AG04449 (cell line): ENCODE data around the gene SOBP.

Experiments
- CTCF ChIA-PET: fragments of 350-600 bp; formaldehyde crosslinking; extraction: SDS; loops from one replicate; lab custom pipeline; 2021; ENCODE audit warnings: antibody characterized with exemption; lab: Yijun Ruan, JAX
- POLR2A ChIA-PET: fragments of 400-600, 350-600 bp; formaldehyde crosslinking; extraction: SDS; loops from one replicate; lab custom pipeline; 2020; ENCODE audit warnings: antibody characterized with exemption, inconsistent platforms; lab: Yijun Ruan, JAX
- DNase-seq: peaks from one replicate; pipeline ENCODE4 v3.0.0-alpha.2; 2010; ENCODE audit warnings: low read depth, low spot score
- H3K4me3 ChIP-seq: 2 replicates; pipeline ENCODE4 v1.5.1; 2011; ENCODE audit warnings: low read depth, mild to moderate bottlenecking, control low read depth, low read length
- CTCF ChIP-seq: IDR thresholded peaks from one replicate; pipeline ENCODE4 v1.5.1; 2011; ENCODE audit warnings: mild to moderate bottlenecking, moderate library complexity, low read length, control low read depth, inconsistent platforms; ENCODE audit not compliant: insufficient read depth; ENCODE audit errors: missing control alignments

Gene SOBP

DNA sequence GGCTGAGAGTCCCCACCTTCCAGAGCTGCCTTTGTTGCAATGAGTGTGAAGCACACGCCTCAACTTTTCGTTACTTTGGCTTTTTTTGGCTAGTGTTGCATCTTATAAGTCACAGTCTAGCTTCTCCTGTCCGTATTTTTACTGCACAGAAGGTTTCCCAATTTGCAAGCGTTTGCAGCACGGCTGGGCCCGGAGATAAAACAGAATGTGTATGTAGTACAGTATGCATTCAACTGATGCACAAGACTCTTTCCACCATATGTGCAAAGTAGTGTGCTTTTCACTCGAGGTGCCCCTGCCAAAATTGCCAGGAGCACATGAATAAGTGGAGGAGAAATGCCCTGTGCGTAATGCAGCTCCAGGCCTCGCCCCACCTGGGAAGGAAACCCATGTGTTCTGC is 79.6 kb downstream of the SOBP start:
- ChIA-PET POLR2A (no interaction called here), CTCF (no interaction called here)
- H3K4me3 ChIP-seq = no peak overlapping the region
- TF ChIP-seq CTCF = no peak
- no peak for DNase-seq

DNA sequence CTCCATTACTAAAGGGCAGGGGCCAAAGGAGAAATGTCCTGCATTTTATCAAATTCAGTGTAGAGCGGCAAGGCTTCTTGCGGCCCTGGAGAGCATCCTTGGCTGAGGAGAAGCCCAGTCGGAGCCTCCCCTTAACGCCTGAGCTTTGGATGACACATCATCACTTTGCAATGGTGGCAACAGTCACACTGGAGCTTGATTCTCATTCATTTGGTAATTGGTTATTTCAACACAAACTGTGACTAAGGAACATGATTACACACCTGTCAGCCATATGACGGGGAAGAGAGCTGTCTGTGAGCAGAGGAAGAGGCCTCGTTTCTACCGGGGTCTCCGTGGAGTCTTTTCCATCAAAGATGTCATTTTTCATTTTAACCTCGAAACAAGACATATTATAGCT is 81.4 kb downstream of the SOBP start:
- TF ChIP-seq CTCF = no peak
- no peak overlapping the region for H3K4me3 ChIP-seq
- ChIA-PET POLR2A (no interaction called here), CTCF (no interaction called here)
- DNase-seq = no peak

DNA sequence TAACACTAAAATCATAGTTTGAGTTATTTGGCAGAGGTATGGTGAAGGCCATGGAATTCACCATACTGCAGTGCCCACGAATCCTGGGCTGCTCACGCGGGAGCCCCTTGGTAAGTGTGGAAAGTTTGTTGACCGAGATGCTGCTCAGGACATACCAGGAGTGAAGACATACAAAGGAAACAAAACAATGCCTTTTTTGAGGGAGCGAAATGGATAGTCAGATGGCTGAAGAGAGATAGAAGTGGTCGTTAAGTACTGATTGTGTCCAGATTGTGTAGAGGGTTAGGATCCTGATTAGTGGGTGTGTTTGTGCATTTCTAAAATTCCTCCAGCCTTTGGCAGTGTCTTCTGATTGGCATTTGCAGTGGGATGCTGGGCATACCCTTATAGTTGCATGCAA is 83.0 kb downstream of the SOBP start:
- H3K4me3 ChIP-seq = no peak overlapping the region
- no peak for TF ChIP-seq CTCF
- no peak for DNase-seq
- ChIA-PET POLR2A (no interaction called here), CTCF (no interaction called here)

DNA sequence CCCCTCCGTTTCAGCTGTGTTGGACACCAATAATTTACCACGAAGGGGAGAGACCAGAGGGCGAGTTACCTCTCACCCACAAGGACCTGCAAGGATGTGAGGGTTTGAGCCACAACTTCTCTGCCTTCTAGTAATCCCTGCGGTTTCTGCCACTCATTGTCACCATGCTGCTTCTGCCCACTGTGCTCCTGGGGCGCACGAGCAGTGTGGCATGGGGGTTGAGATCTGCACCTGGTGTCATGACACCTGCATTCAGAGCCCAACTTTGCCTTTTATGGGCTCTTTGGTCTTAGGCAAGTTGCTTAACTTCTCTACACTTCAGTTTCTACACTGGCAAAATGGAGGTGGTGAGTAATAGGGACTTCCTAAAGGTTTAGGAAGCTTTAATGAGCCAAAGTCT is 84.9 kb downstream of the SOBP start:
- CTCF ChIA-PET = no interaction called here
- POLR2A ChIA-PET = no interaction called here
- no peak overlapping the region for H3K4me3 ChIP-seq
- no peak for TF ChIP-seq CTCF
- DNase-seq = no peak

GRCh38 chr6:107576852-107577251 is 86.9 kb downstream of the SOBP start:
- no peak for DNase-seq
- ChIA-PET CTCF (no interaction called here), POLR2A (no interaction called here)
- no peak for TF ChIP-seq CTCF
- no peak overlapping the region for H3K4me3 ChIP-seq

DNA sequence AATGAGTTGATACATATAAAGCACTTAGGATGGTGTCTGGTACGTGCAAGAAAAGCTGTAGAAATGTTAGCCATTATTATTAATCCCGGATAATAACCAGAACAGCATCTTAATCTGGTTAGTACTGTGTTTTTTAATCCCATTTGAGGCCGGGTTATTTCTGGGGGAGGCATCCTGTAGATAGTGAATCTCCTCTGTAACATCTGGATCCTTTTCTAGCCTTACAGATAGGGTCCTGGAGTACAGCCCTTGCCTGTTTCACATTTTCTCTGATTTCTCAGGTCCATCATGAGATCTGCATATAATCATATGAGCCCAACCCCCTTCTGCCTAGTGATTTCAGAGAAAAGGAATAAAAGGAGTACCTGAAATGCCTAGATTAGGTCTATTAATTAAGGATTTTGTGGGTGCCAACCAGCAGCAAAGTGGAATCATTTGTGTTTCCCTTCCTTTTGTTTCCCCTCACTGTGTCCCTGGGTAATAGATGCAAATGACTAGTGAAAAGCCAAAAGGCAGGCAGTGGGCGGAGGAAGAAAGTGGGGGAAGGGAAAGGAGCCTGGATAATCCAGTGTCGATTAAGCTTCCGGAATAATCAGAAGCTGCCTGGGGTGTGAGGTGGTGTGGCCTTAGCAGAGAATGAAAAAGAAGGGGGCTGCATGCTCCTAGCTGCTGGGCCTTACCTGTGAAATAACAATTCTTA is 88.9 kb downstream of the SOBP start:
- no peak overlapping the region for H3K4me3 ChIP-seq
- CTCF ChIA-PET = no interaction called here
- POLR2A ChIA-PET = no interaction called here
- no peak for TF ChIP-seq CTCF
- no peak for DNase-seq
